Midbrain (tissue), 1 donor: ENCODE results near the gene KRTAP4-16.
"Not testable (repeated sequence)": the region's sequence is repeated elsewhere in the genome, so short reads cannot be mapped to it uniquely, and the experiment has no call there.

Source experiments
- DNase-seq: peaks from one replicate; lab custom pipeline; 2025; lab: John Stamatoyannopoulos, UW

Gene KRTAP4-16

GRCh38 chr17:41073676-41074075 lies 28.3 kb downstream of the KRTAP4-16 start:
- DNase-seq, result no peak

- DNase-seq, result no peak
Observed at GRCh38 chr17:41071606-41072360, 30.2 kb downstream of the KRTAP4-16 start.

- no peak for DNase-seq
Observed at GRCh38 chr17:41069031-41069430, 33.0 kb downstream of the KRTAP4-16 start.

- DNase-seq, result no peak
Observed at GRCh38 chr17:41067281-41067680, 34.7 kb downstream of the KRTAP4-16 start.

DNA sequence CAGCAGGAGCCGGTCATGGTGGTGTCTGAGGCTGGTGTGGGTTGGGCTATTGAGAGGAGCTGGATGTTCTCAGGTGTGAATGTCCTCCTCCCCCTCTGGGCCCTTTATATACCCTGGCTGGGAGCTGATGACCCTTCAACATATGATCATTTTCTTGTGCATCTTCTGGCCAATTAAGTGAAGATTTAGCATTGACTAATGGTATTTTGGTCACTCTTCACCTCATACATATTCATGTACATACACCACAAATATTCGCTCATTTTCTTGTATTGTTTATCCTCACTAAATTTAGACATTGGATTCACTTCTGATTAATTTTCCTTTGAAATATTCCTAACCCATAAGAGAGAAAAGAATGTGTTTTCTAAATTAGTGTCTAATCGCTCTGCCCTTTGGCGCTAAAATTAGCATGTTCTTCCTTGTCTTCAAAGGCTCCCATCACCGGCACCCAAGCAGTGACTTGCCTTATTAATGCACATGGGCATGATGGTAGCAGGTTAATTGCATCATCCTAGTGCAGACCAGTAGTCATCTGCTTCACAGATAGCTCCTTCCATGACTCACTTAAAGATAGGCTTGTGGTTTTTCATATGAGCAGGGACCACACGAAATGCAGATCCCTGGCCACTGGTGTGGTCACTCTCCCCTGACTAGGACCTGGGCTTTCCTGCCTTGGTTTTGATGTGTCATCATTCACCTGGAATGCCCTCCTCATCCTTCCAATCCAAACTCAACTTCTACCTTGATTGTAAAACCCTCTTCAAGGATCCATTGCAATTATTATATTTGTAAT lies 36.0 kb downstream of the KRTAP4-16 start, which contains the start of gene KRTAP2-4:
Gene KRTAP2-4 (minus strand): TSS at position 51 of the 796 bp plus-strand sequence. CDS start 34 bp downstream, at position 17.
- no peak for DNase-seq

DNA sequence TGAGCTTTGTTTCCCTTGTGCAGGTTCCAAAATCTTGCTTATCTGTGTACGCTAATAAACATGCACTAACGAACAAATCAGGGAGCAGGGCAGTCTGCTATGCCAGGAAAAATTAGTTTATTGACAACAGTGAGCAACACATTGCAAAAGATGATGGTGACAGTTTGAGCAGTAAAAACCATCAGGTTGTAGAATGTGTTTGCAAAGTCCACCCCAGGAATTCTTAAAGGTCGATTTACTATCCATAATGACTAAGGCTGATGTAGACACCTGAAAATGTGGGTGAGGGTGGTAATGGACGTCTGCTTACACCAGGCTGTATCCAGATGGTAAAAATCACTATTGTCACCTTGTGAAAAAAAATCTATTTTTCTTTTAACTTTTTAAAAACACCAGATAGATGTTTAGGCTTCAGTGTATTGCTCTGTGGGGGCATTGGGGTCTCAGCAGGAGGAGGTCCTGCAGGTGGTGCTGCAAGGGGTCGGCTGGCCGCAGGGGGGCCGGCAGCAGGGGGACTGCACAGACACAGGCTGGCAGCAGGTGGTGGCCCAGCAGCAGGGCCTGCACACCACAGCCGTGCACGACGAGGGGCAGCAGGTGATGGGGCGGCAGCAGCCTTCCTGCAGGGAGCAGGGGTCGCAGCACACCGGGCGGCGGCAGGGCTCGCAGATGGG lies 36.9 kb downstream of the KRTAP4-16 start:
- not testable (repeated sequence) for DNase-seq

DNA sequence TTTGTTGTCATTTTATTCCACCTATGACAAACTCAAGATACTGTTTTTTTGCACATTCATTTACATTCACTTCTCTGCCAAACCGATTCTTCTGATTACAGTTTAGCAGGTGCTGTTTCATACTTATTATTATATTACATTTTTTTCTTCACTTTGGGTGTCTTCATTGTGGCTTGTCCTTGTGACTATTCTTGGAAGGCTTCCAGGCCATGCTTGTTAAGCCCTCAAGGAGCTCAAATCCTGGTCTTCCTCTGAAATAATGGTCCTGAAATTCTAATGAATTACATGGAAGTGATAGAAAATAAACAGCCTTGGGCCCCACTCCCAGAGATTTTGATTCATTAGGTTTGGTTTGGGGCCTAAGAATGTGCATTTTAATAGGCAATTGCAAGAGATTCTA lies 37.7 kb downstream of the KRTAP4-16 start:
- DNase-seq, result no peak

GRCh38 chr17:41063449-41063848 lies 38.6 kb downstream of the KRTAP4-16 start:
- DNase-seq, result no peak

DNA sequence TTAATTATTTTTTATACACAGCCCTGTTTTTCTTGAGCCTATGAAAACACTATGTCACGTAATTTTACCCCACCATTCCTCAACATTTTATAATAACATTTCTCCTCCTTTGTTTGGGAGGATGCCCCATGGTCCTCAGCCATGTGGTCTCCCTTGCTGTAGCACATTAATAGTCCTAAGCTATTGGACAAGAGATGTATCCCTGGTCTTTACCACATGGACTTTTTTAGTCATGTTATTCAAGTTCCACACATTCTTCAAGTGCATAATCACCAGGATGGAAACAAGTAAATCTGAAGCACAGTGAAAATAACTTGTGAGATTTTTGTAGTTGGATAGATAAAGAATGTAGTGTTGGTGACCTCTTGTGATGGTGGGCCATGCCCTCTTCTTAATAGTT lies 40.0 kb downstream of the KRTAP4-16 start:
- DNase-seq, result no peak

DNA sequence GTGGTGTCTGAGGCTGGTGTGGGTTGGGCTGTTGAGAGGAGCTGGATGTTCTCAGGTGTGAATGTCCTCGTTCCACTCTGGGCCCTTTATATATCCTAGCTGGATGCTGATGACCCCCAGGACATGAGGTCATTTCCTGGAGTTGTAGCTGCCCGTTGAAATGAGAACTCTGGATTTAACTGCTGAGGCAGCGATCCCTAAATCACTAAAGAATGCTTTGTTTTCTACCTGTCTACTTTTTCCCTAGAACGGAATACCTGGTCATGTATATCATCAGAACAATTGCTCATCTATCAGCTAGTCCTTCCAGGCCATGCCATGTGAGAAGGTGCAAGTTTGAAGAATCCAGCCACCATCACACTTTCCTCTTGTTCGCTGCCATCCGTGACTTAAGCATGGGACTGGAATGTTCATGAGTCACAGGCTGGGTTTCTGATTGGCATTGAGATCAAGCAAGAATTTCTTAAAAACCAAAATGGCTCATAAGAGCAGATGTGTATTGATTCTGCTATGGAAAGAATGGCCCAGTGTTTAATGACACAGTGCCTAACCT lies 41.9 kb downstream of the KRTAP4-16 start, which contains the start of gene KRTAP2-3:
Gene KRTAP2-3 (minus strand): TSS at position 63 of the 553 bp plus-strand sequence. CDS start 64 bp downstream, outside the sequence.
- no peak for DNase-seq

DNA sequence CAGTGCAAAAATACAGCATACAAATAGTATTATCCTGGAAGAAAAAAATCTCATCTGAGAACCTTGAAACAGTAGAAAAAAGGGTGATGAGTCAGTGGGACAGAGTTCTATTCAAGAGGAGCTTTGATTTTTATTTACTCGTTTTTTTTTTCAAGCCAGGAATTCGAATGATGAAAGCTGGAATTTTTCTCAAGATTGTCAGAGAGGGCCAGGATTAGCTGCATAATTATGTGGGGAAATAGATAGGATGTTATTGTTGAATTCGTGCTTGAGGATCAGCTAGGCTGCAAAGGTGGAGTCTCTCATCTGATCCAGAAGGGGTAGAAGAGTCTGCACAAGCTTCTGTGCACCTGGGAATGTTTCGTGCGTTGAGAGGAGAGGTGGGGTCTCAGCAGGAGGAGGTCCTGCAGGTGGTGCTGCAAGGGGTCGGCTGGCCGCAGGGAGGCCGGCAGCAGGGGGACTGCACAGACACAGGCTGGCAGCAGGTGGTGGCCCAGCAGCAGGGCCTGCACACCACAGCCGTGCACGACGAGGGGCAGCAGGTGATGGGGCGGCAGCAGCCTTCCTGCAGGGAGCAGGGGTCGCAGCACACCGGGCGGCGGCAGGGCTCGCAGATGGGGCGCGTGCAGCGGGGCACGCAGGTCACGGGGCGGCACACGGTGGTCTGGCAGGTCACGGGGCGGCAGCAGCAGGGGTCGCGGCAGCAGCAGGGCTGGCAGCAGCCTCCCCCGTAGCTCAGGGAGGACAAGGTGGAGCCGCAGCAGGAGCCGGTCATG lies 42.5 kb downstream of the KRTAP4-16 start:
- DNase-seq, result not testable (repeated sequence)

DNA sequence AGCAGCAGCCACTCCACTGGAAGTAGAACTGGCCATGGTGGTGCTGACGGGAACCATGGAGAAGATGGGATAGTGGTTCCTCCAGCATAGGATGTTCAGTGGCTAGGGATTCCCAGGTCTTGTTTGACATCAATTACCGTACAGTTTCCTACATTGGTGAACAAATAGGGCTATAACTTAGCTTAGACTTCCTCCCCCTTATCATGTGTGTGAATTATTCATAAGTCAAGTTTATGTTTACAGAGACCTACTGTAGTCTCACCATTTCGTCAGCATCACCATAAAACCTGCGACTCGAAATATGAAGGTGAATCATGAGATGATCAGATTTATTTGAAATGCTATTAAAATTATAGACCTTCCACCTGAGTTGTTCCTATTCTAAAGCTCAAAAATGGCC lies 43.3 kb downstream of the KRTAP4-16 start:
- no peak for DNase-seq

DNA sequence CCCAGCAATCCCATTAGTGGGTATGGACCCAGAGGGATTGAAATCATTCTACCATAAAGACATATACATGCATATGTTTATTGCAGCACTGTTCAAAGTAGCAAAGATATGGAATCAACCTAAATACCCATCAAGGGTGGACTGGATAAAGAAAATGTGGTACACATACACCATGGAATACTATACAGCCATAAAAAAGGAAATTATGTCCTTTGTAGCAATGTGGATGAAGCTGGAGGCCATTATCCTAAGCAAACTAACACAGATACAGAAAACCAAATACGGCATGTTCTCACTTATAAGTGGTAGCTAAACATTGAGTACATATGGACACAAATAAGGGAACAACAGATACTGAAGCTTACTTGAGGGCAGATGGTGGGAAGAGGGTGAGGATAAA lies 44.5 kb downstream of the KRTAP4-16 start:
- DNase-seq, result no peak

DNA sequence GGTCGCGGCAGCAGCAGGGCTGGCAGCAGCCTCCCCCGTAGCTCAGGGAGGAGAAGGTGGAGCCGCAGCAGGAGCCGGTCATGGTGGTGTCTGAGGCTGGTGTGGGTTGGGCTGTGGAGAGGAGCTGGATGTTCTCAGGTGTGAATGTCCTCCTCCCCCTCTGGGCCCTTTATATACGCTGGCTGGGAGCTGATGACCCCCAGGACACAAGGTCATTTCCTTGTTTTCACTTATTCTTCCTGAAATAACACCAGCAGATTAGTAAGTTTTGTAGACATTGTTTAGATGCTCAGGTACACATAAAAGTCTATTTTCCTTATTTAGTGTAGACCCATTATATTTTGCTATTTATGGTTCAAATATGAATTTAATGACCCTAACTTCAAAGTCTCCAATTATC lies 46.9 kb downstream of the KRTAP4-16 start, which contains the start of gene KRTAP2-2:
Gene KRTAP2-2 (minus strand): TSS at position 101 of the 400 bp plus-strand sequence. CDS start 19 bp downstream, at position 82.
- not testable (repeated sequence) for DNase-seq

GRCh38 chr17:41054556-41054955 lies 47.5 kb downstream of the KRTAP4-16 start:
- not testable (repeated sequence) for DNase-seq

DNA sequence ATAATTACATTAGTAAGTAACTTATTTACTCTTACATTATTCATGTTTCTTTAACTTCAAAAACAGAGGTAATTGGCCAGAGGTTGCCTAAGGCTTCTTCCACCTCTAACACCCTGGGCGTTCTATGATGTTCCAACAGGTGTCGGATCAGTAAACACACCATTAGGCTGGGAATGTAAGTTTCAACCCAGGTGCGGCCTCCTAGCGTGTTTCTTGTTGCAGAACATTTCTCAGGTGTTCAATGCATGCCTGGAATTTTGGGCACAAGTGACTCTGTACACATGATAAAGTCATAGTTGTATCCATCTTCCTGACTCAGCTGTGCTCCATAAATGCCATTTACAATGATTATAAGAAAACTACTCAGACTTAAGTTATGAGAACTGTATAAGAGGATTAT lies 48.0 kb downstream of the KRTAP4-16 start:
- no peak for DNase-seq

GRCh38 chr17:41052566-41052965 lies 49.4 kb downstream of the KRTAP4-16 start:
- DNase-seq, result no peak
